G401 (cell line): Measurements from ENCODE around the gene GLRX5. TPM values are rescaled to one million over a fixed set of nuclear protein-coding genes. Genes with fewer than 3 reads are reported as not detected.

Source experiments
- DNase-seq: peaks from one replicate; pipeline ENCODE4 v3.0.0-alpha.2; 2015; ENCODE audit warnings: low spot score
- in situ Hi-C: cut with HindIII; loops from 2 replicates; pipeline ENCODE4 v1.10.0; 2016; ENCODE audit warnings: low sequenced_read_pairs, mixed read lengths
- total RNA-seq: library from RNA; depleted of rRNA; stranded (reverse); fragments of >200 nt; shearing (Covaris generic); gene quantifications from 2 replicates; pipeline ENCODE4 v1.2.3, GENCODE V29; 2014

GLRX5 gene
- total RNA-seq, 1 experiment from 2014 or later: 105 TPM

DNA sequence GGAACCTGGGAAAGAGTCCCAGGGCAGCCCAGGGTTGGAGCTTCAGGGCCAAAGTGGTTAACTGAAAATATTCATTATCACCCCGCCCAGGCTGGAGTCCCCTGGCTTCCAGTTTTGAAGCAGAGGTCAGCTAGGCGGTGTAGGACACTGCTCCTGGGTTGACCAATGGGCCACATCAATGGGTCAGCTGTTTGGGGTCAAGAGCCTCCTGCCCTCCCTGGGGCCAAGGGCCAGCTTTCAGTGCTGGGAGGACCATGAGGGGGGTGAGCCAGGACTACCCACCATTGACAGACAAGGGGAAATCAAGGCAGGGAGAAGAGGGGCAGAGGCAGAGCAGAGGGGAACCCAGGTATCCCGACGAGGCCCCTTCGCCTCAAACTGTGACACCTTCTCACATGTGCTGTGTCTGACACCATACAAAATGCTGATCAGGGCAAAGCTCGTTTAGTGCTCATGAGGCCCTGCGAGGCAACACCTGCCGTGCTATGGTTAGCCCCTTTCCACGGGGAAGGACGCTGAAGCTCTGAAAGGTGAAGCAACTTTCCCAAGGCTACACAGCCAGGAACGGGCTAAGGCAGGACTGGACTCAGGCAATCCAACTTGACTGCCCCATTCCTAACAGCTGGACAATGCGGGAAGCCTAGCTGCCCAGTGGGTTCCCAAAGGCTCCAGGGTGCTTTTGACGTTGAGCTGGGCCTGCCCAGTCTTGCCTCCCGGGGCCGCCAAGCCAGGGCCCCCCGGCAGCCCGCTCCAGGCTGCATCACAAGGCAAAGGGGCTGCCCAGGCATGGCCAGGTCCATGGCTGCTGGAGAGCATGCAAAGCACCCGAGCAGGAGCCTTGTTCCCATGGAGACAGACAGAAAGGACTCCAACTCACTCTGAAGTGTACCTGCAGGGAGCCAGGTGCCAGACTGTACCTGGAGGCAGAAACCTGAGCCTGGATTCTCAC, 20.4 kb upstream of the GLRX5 start:
- in situ Hi-C loops: no loop called here

DNA sequence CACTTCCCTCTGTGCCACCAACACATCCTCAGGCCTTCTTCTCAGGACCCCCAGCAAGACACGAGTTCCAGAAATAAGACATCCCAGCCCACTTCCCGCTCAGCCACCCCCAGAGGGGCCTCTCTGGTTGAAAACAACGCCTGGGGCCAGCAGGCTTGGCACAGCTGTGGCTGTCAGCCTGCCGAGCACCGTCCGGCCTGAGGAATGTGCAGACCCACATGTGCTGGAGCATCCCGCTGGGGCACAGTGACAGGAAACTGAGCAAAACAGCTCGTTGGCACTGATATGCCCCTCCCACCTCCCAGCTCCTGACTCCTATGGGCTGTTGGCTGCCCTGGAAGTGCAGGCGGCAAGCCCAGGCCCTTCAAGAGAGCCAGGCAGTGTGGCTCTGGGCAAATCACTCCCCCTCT, 19.8 kb upstream of the GLRX5 start:
- in situ Hi-C loops: no loop called here
- peak; percentile 29 for DNase-seq

More for the DNA sequence above, 20.4 kb upstream of the GLRX5 start:
- DNase-seq: no peak

DNA sequence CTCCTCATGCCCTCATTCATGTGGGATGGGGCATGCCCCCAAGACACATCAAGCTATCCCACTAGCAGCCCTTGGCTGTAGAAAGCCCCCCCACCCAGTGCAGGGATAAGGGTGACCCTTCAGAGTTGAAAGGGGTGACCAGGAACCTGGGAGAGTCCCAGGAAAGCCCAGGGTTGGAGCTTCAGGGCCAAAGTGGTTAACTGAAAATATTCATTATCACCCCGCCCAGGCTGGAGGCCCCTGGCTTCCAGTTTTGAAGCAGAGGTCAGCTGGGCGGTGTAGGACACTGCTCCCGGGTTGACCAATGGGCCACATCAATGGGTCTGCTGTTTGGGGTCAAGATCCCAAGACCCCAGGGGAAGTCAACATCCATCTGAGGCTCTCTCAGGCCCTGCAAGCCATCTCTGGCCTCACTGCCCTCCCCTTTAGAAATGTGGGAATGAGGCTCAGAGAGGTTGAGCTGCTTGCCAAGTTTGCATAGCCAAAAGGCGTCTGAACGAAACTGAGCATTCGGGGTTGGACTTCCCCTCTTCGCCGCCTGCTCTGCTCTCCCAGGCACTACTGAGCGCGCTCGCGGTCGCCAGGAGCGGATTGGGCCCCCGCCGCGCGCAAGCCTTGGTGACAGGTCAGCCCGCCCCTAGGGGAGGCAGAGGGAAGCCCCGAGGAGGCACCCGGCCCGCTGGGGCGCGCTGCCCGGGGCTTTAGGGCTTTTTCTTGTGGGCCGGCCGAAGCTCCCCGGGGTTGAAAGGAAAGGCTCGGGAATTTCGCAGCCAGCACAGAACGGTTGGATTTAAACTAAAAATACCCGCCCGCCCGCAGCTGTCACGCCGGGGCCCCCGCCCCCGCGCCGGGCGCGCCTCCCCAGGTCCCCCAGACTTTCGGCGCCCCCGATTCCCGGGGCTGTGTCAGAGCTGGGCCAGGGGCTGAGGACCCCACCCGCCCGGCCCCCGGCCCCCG, 19.0 kb upstream of the GLRX5 start:
- peak; percentile 55 for DNase-seq
- in situ Hi-C loops: no loop called here

GRCh38 chr14:95516554-95517181, 18.2 kb upstream of the GLRX5 start, which contains the start of gene SYNE3:
TSS of gene SYNE3 (minus strand) at chr14:95516650. CDS start at chr14:95475821, 40,829 bp downstream.
- no peak for DNase-seq
- in situ Hi-C loops: no loop called here

- in situ Hi-C loops: no loop called here
- no peak for DNase-seq
Observed at GRCh38 chr14:95518045-95518751, 16.7 kb upstream of the GLRX5 start.

GRCh38 chr14:95519699-95520098, 15.2 kb upstream of the GLRX5 start:
- in situ Hi-C loops: no loop called here
- DNase-seq: no peak

- no peak for DNase-seq
- in situ Hi-C loops: no loop called here
Observed at GRCh38 chr14:95520346-95520745, 14.5 kb upstream of the GLRX5 start.

DNA sequence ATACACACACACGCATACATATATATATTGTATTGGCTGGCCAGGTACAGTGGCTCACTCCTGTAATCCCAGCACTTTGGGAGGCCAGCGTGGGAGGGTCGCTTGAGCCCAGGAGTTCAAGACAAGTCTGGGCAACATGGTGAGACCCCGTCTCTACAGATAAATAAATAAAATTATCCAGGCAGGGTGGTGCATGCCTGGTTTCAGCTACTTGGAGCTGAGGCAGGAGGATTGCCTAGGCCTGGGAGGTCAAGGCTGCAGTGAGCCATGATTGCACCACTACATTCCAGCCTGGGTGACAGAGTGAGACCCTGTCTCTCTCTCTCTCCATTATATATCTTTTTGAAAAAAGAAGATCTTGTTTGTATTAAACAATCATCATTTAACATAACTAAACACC, 13.8 kb upstream of the GLRX5 start:
- in situ Hi-C loops: no loop called here
- no peak for DNase-seq

DNA sequence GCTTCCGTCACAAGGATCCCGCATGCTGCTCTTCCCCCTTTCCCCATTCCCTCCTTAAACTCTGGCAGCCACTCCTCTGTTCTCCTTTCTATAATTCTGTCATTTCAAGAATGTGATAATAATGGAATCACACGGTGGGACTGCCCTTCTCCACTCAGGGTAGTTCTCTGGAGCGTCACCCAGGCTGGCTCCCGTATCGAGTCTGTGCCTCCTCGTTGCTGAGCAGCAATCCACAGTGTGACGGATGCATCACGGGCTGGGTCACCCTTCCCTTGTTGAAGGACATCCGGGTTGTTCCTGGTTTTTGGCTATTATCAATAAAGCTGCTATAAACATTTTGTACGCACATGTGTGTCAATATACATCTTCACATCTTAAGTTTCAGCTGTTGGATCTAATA, 12.7 kb upstream of the GLRX5 start:
- DNase-seq: no peak
- in situ Hi-C loops: no loop called here

DNA sequence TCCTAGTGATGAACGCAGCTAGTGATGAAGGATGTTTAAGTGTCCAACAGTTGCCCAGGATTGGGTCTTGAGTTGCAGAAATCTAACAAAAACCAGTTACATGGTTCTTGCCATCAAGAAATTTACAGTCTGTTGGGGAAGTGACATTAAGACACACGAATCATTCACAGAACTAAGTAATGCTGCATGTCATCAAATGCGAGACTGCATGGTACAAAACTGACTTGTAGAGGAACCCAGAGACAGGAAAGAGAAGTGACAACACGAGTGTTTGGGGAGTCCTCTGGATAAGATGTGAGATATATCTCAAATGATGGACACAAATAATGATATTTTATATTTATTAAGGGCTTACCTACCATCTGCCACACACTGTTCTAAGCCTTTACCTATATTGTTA, 12.3 kb upstream of the GLRX5 start:
- no peak for DNase-seq
- in situ Hi-C loops: no loop called here

DNA sequence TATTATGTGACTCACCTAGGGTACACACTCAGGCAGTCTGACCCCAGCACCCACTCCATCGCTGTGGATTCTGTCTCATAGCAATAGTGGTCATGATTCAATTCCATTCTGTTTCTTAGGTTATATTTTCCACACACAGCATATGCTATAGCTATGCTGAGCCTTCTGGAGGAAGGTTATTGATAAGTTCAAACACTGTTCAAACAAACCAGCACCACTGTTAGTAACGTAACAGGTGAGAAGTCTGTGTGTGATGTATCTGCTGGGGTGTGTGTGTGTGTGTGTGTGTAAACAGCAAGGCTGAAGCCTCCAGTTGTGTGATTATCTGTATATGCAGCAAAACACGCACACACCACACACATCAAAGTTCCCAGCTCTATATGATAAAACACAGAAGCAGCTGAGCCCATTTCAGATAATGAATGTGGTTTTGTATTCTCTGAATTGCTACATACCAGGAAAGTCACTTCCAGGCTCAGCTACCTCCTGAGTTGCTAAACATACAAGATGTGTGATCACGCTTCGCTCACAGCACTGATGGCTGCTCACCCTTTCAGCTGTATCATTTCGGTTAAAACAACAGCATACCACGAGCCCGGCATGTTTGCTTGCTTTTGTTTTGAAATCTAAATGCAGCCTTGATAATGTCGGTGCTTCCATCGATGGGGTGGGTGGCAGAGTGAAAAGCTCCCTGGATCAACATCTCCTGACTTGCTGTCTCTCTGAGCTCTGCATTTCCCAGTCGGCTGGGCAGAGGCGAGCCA, 11.6 kb upstream of the GLRX5 start:
- in situ Hi-C loops: no loop called here
- no peak for DNase-seq

GRCh38 chr14:95523815-95524448, 10.9 kb upstream of the GLRX5 start:
- in situ Hi-C loops: no loop called here
- DNase-seq: no peak

DNA sequence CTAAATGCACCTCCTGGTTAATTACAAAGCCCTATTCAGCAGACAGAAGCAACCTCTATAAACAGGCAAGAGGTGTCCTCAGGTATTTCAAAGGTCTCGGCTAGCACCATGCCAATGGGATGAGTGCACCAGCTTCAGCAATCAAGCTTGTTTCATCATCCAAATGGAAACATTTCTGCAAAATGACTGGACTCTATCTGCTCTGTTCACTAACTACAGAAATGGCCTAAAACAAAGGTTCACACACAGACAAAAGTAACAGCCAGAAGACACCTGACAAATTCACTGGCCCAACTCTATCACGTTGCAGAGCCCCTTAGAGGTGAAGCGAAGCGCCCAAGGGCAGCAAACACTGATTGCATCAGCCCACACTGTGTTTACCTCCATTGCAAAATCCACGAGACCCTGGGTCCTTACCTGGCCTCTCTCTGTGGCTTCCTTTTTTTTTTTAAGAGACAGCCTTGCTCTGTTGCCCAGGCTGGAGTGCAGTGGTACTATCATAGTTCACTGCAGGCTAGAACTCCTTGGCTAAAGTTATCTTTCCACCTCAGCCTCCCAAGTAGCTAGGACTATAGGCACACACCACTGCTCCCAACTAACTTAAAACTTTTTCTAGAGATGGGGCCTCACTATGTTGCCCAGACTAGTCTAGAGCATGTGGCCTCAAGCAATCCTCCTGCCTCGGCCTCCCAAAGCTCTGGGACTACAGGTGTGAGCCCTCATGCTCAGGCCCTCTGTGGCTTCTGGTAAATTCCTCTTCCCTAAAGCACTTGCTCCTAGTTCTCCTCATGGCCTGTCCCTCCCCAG, 9.9 kb upstream of the GLRX5 start:
- DNase-seq: no peak
- in situ Hi-C loops: no loop called here

DNA sequence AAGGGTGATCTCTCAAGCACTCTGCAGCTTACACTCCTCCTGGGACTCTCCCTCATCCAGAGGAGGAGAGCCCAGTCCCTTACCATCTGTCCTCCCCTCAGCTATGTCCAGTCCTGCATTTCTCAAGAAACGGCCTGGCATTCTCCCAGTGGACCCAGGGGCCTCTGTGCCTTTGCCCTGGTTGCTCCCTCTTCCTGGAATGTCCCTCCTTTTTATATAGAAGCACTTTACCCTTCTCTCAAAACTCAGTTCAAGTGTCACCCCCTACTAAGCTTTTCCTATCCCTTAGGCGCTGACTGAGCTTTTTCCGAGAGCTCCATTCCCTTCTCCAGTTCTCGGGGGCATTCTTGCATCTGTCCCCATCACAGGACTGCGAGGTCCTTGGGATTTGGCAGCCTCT, 8.9 kb upstream of the GLRX5 start:
- in situ Hi-C loops: no loop called here

DNA sequence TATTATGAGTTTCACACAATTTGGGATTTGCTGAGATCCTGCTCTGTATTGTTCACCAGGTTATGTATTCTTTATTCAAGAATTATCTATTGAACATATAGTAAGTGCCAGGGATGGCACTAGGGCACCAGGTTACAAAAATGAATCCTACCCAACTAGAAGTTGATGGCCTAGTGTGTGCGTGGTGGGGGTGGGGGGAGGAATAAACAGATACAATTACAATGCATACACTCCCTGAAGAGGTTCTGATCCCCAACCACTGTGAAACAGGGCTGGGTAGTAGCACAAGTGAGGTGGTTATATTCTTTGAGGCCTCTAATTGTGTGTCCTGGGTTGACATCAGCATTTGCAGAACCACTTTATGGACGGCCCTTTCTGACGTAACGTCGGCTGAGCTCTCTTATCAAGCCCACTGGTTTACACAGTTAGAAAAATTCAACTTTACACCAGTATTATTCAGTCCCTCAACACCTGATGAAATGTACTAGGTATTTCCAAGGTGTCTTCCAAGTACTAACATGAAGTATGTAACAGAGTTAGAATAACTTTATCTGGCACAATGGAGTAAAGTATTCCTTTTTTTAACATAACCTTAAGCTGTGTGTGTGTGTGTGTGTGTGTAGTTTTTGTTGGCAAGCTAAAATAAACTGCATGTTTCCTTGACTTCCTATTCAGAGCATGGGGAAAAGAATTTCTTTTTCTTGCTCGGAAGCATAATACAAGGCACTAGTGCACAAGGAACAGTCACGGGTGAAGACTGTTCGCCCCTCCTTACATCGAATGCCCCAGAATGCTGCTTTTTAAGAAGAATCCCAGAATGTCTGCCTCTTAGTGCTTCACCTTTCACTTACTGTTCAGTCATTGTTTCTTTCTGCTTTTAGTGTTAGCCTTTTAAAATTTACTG, 8.1 kb upstream of the GLRX5 start:
- no peak for DNase-seq
- in situ Hi-C loops: no loop called here

More for the DNA sequence above, 8.9 kb upstream of the GLRX5 start:
- no peak for DNase-seq
